GM19467 (cell line): Measurements from ENCODE around the gene RIN3.

Source experiments
- ATAC-seq: cut with Tn5 transposase; IDR thresholded peaks from one replicate; pipeline ENCODE4 v1.9.1; 2021; ENCODE audit warnings: mild to moderate bottlenecking, moderate library complexity; ENCODE audit not compliant: unreplicated experiment

RIN3 gene

GRCh38 chr14:92568621-92569479, 55.3 kb downstream of the RIN3 start:
- ATAC-seq, result peak; percentile 75

GRCh38 chr14:92570674-92571262, 57.2 kb downstream of the RIN3 start:
- no peak for ATAC-seq

GRCh38 chr14:92572050-92572449, 58.5 kb downstream of the RIN3 start:
- no peak for ATAC-seq

- no peak for ATAC-seq
Observed at GRCh38 chr14:92573761-92574498, 60.3 kb downstream of the RIN3 start.

GRCh38 chr14:92575061-92575747, 61.6 kb downstream of the RIN3 start:
- ATAC-seq, result no peak

- ATAC-seq, result no peak
Observed at GRCh38 chr14:92575748-92576303, 62.2 kb downstream of the RIN3 start.

GRCh38 chr14:92577321-92577742, 63.8 kb downstream of the RIN3 start:
- ATAC-seq, result peak; percentile 74

- ATAC-seq, result no peak
Observed at GRCh38 chr14:92578511-92578910, 64.9 kb downstream of the RIN3 start.

GRCh38 chr14:92579244-92579936, 65.8 kb downstream of the RIN3 start:
- ATAC-seq, result no peak

- ATAC-seq, result no peak
Observed at GRCh38 chr14:92581206-92581605, 67.6 kb downstream of the RIN3 start.

GRCh38 chr14:92581966-92582566, 68.5 kb downstream of the RIN3 start:
- no peak for ATAC-seq

- ATAC-seq, result peak; percentile 42
Observed at GRCh38 chr14:92582706-92583452, 69.3 kb downstream of the RIN3 start.

GRCh38 chr14:92584220-92584619, 70.6 kb downstream of the RIN3 start:
- no peak for ATAC-seq

- no peak for ATAC-seq
Observed at GRCh38 chr14:92584816-92585215, 71.2 kb downstream of the RIN3 start.

GRCh38 chr14:92585981-92586937, 72.7 kb downstream of the RIN3 start:
- no peak for ATAC-seq

- ATAC-seq, result no peak
Observed at GRCh38 chr14:92586963-92587699, 73.5 kb downstream of the RIN3 start.

GRCh38 chr14:92587700-92588085, 74.1 kb downstream of the RIN3 start:
- no peak for ATAC-seq
